HCT116 (cell line): ENCODE measurements around the gene OPCML. TPM values are rescaled to one million over a fixed set of nuclear protein-coding genes. Genes with fewer than 3 reads are reported as not detected.

Source experiments
- ATAC-seq: fragments of 200-7000 bp; cut with Tn5 transposase; 2 replicates; pipeline ENCODE4 v1.9.1; 2020; ENCODE audit warnings: mild to moderate bottlenecking, moderate library complexity
- BruUV-seq: library from RNA; stranded (reverse); fragments of 400-500 nt; replicated peaks from 2 replicates; lab custom pipeline; 2021; lab: Mats Ljungman, UMichigan
- CTCF ChIA-PET: fragments of 300-600 bp; sonication (Branson Sonifier 250); formaldehyde crosslinking; loops from one replicate; lab custom pipeline; 2021; ENCODE audit warnings: antibody characterized with exemption; lab: Charles Lee
- POLR2A ChIA-PET: fragments of 300-600, 350-600 bp; sonication (Branson Sonifier 250); formaldehyde crosslinking; loops from one replicate; lab custom pipeline; 2021; ENCODE audit warnings: antibody characterized with exemption; lab: Charles Lee
- RAD21 ChIA-PET, 2 experiments: fragments of 300-600 bp; sonication (Branson Sonifier 250); formaldehyde crosslinking; loops; one replicate each; lab custom pipeline; 2023; ENCODE audit warnings: low total read pairs in 2 of 2; ENCODE audit not compliant: uncharacterized antibody in 2 of 2, unreplicated experiment in 2 of 2, low non-redundant PET in 1 of 2; lab: Charles Lee
- DNase-seq: peaks from one replicate; pipeline ENCODE4 v3.0.0-alpha.2; 2010; ENCODE audit warnings: low read depth, low spot score
- H2AFZ ChIP-seq: fragments of 200-600 bp; shearing (Covaris generic), sonication (generic); 2 replicates; pipeline ENCODE4 v1.6.1; 2017; ENCODE audit warnings: low read depth, mixed run types, mixed read lengths, antibody characterized with exemption, low read length; ENCODE audit not compliant: poor library complexity, severe bottlenecking
- H3K27ac ChIP-seq: 2 replicates; pipeline ENCODE4 v1.5.1; 2012; ENCODE audit warnings: low read depth, low read length
- H3K27me3 ChIP-seq: fragments of 200-600 bp; sonication (generic); 2 replicates; pipeline ENCODE4 v1.6.1; 2016; ENCODE audit warnings: mixed run types, low read length, mixed read lengths; ENCODE audit not compliant: insufficient read depth
- H3K36me3 ChIP-seq, 2 experiments: fragments of 200-500 bp in 1 of 2; fragments of 200-600 bp in 1 of 2; sonication (Bioruptor generic) in 1 of 2; sonication (generic) in 1 of 2; 2 replicates each; pipeline versions ENCODE4 v1.5.1 to v1.6.1; 2014 to 2016; ENCODE audit warnings: low read length in 2 of 2, inconsistent platforms in 1 of 2, mixed read lengths in 1 of 2, mixed run types in 1 of 2; ENCODE audit not compliant: insufficient read depth in 2 of 2, control insufficient read depth in 1 of 2
- H3K4me1 ChIP-seq, 2 experiments: fragments of 200-600 bp in 1 of 2; sonication (generic) in 1 of 2; 2 replicates each; pipeline versions ENCODE4 v1.5.1 to v1.6.1; 2012 to 2017; ENCODE audit warnings: low read length in 2 of 2, inconsistent platforms in 1 of 2, mild to moderate bottlenecking in 1 of 2, mixed read lengths in 1 of 2, mixed run types in 1 of 2, moderate library complexity in 1 of 2; ENCODE audit not compliant: insufficient read depth in 2 of 2, control insufficient read depth in 1 of 2
- H3K4me2 ChIP-seq: fragments of 200-600 bp; sonication (generic); 2 replicates; pipeline ENCODE4 v1.6.1; 2017; ENCODE audit warnings: mixed run types, low read length, mixed read lengths
- H3K4me3 ChIP-seq, 2 experiments: fragments of 200-600 bp in 1 of 2; sonication (generic) in 1 of 2; replicated peaks in 1 of 2; 2 replicates each; pipeline ENCODE4 v1.5.1; 2011 to 2016; ENCODE audit warnings: low read length in 2 of 2, control low read depth in 1 of 2, low read depth in 1 of 2, mild to moderate bottlenecking in 1 of 2, mixed read lengths in 1 of 2, mixed run types in 1 of 2
- H3K79me2 ChIP-seq: fragments of 200-600 bp; sonication (generic); 2 replicates; pipeline ENCODE4 v1.6.1; 2017; ENCODE audit warnings: mild to moderate bottlenecking, mixed run types, low read length, moderate library complexity, mixed read lengths; ENCODE audit not compliant: insufficient read depth
- H3K9ac ChIP-seq: fragments of 200-600 bp; sonication (generic); 2 replicates; pipeline ENCODE4 v1.6.1; 2016; ENCODE audit warnings: low read length, mixed read lengths
- H3K9me2 ChIP-seq: fragments of 200-600 bp; sonication (generic), shearing (Covaris generic); 2 replicates; pipeline ENCODE4 v1.6.1; 2017; ENCODE audit warnings: mixed run types, mild to moderate bottlenecking, moderate library complexity; ENCODE audit not compliant: insufficient read depth
- H3K9me3 ChIP-seq, 2 experiments: fragments of 200-500 bp in 1 of 2; fragments of 200-600 bp in 1 of 2; sonication (Bioruptor generic) in 1 of 2; sonication (generic) in 1 of 2; 2 replicates each; pipeline ENCODE4 v1.6.1; 2014 to 2017; ENCODE audit warnings: low read length in 2 of 2, mixed read lengths in 2 of 2, inconsistent platforms in 1 of 2, low read depth in 1 of 2, mild to moderate bottlenecking in 1 of 2, mixed run types in 1 of 2, moderate library complexity in 1 of 2; ENCODE audit not compliant: control insufficient read depth in 1 of 2, insufficient read depth in 1 of 2
- H4K20me1 ChIP-seq: fragments of 200-600 bp; sonication (generic), shearing (Covaris generic); 2 replicates; pipeline ENCODE4 v1.6.1; 2017; ENCODE audit warnings: mixed run types, mild to moderate bottlenecking, moderate library complexity; ENCODE audit not compliant: insufficient read depth
- EGR1 ChIP-seq: IDR thresholded peaks from 2 replicates; pipeline ENCODE4 v1.6.1; 2012; ENCODE audit warnings: low read depth
- ELF1 ChIP-seq: IDR thresholded peaks from 2 replicates; pipeline ENCODE4 v1.6.1; 2012; ENCODE audit warnings: low read depth, borderline replicate concordance
- EZH2 ChIP-seq: fragments of 200-600 bp; sonication (generic); IDR thresholded peaks from 2 replicates; pipeline ENCODE4 v1.6.1; 2017; ENCODE audit warnings: antibody characterized with exemption, mixed run types
- EZH2phosphoT487 ChIP-seq: fragments of 200-600 bp; IDR thresholded peaks from 2 replicates; pipeline ENCODE4 v1.6.1; 2018; ENCODE audit warnings: antibody characterized with exemption, borderline replicate concordance
- FOSL1 ChIP-seq: IDR thresholded peaks from 2 replicates; pipeline ENCODE4 v1.6.1; 2012; ENCODE audit warnings: low read depth
- JUND ChIP-seq: IDR thresholded peaks from 2 replicates; pipeline ENCODE4 v1.6.1; 2012
- POLR2A ChIP-seq: IDR thresholded peaks from 2 replicates; pipeline ENCODE4 v1.7.0; 2011; ENCODE audit warnings: borderline replicate concordance; ENCODE audit not compliant: insufficient read depth, insufficient read length; ENCODE audit errors: extremely low read depth
- RAD21 ChIP-seq: IDR thresholded peaks from 2 replicates; pipeline ENCODE4 v1.6.1; 2012; ENCODE audit warnings: low read depth, mild to moderate bottlenecking
- SIN3A ChIP-seq: IDR thresholded peaks from 2 replicates; pipeline ENCODE4 v1.6.1; 2012; ENCODE audit warnings: low read depth
- SP1 ChIP-seq: IDR thresholded peaks from 2 replicates; pipeline ENCODE4 v1.6.1; 2012; ENCODE audit warnings: low read depth
- SRF ChIP-seq: IDR thresholded peaks from 2 replicates; pipeline ENCODE4 v1.6.1; 2012; ENCODE audit warnings: low read depth
- TCF7L2 ChIP-seq: IDR thresholded peaks from 2 replicates; pipeline ENCODE4 v1.7.0; 2011; ENCODE audit warnings: borderline replicate concordance, inconsistent platforms; ENCODE audit not compliant: insufficient read depth, insufficient read length; ENCODE audit errors: extremely low read depth
- YY1 ChIP-seq: IDR thresholded peaks from 2 replicates; pipeline ENCODE4 v1.6.1; 2011; ENCODE audit warnings: low read length, low read depth, moderate library complexity, mild to moderate bottlenecking; ENCODE audit not compliant: insufficient replicate concordance; ENCODE audit errors: extremely low read depth
- ZFX ChIP-seq: fragments of 450-650 bp; IDR thresholded peaks from 2 replicates; pipeline ENCODE4 v1.6.1; 2017
- ZNF274 ChIP-seq: fragments of 200-500 bp; sonication (Bioruptor generic); IDR thresholded peaks from 2 replicates; pipeline ENCODE4 v1.6.1; 2014; ENCODE audit warnings: mild to moderate bottlenecking, low read depth, low read length, inconsistent platforms
- intact Hi-C: fragments of 100-400 bp; cut with micrococcal nuclease; formaldehyde crosslinking; loops from 2 replicates; pipeline ENCODE4 v1.10.0; 2022
- total RNA-seq: library from RNA; stranded (reverse); gene quantifications from one replicate; pipeline ENCODE4 v1.2.1, GENCODE V29; 2021; ENCODE audit not compliant: unreplicated experiment
- TF ChIP-seq, protein P1 (sequence below), 3 experiments: fragments of 200-600 bp in 1 of 3; sonication (generic) in 1 of 3; IDR thresholded peaks in 2 of 3; conservative IDR thresholded peaks in 1 of 3; 2 replicates each; pipeline ENCODE4 v1.5.1; 2012 to 2017; ENCODE audit warnings: low read depth in 2 of 3, low read length in 2 of 3, antibody characterized with exemption in 1 of 3, borderline replicate concordance in 1 of 3, control low read depth in 1 of 3, mild to moderate bottlenecking in 1 of 3, mixed read lengths in 1 of 3, mixed run types in 1 of 3, moderate library complexity in 1 of 3; ENCODE audit not compliant: insufficient read depth in 1 of 3
- TF ChIP-seq, protein P2 (sequence below): IDR thresholded peaks from 2 replicates; pipeline ENCODE4 v1.6.1; 2011; ENCODE audit warnings: mild to moderate bottlenecking, low read length, moderate library complexity; ENCODE audit not compliant: insufficient replicate concordance; ENCODE audit errors: extremely low read depth
- TF ChIP-seq, protein P3 (sequence below): IDR thresholded peaks from 2 replicates; pipeline ENCODE4 v1.6.1; 2012

OPCML gene
- total RNA-seq, 1 experiment from 2014 or later = not detected

DNA sequence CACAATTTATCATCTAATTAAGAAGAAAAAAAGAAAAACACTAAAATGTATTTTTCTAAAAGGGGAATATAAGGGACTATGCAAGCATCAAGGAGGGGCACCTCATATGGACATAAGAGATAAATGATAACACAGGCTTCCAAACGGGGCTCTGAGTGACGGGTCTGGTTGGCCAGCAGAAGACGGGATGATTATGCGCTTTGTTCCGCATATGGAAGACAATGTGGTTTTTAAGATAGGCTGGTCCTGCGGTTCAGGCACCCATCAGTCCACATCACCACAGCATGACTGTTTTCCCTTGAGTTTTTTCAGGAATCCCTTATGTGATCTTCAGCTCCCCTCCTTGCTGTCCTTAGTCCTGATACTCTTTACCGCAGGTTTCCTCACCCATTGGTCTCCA, 404.6 kb downstream of the OPCML start:
- ChIA-PET CTCF (no interaction called here), RAD21 (no interaction called here)
- no TSS peak for BruUV-seq

DNA sequence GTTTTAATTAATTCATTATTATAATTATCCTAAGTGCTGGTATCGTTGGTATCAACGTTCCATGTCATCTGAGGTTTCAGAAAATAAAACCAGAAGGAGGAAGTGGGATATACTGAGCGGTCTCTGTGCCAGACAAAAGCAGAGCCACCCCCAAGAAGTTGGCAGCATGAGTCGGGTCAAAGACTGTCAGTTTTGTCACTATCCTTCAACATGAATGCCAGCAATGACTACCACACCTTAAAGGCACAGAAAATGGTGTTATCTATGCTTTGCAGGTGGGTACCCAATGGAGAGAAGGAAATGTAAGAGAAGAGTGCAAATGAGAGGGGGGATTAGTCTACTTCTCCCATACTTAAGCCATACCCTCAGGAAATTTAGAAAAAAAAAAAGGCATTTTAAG, 408.5 kb downstream of the OPCML start:
- Histone ChIP-seq H4K20me1 (no peaks in the 10 kb centered on the region), H3K4me2 (no peak overlapping the region), H3K36me3 (no peaks in the 10 kb centered on the region), H2AFZ (no peak overlapping the region), H3K9me2 (no peaks in the 10 kb centered on the region), H3K27me3 (no peaks in the 10 kb centered on the region), H3K9ac (no peak overlapping the region), H3K27ac (no peak overlapping the region), H3K9me3 (peaks cover 0 to 14% of the 10 kb centered on the region in 2 experiments; a peak in 2 of 4 replicates), H3K79me2 (no peaks in the 10 kb centered on the region), H3K4me3 (no peak overlapping the region), H3K4me1 (no peaks in the 10 kb centered on the region)
- intact Hi-C loops = no loop called here
- ATAC-seq (no peak), DNase-seq (no peak)
- RAD21 ChIA-PET = no interaction called here
- POLR2A ChIA-PET = no interaction called here
- CTCF ChIA-PET = no interaction called here
- BruUV-seq = no TSS peak
- TF ChIP-seq JUND (no peak), SIN3A (no peak), ZFX (no peak), POLR2A (no peak), ELF1 (no peak), TCF7L2 (no peak), EZH2phosphoT487 (no peak), EGR1 (no peak), SRF (no peak), YY1 (no peak), FOSL1 (no peak)
- TF ChIP-seq, protein P1, sequence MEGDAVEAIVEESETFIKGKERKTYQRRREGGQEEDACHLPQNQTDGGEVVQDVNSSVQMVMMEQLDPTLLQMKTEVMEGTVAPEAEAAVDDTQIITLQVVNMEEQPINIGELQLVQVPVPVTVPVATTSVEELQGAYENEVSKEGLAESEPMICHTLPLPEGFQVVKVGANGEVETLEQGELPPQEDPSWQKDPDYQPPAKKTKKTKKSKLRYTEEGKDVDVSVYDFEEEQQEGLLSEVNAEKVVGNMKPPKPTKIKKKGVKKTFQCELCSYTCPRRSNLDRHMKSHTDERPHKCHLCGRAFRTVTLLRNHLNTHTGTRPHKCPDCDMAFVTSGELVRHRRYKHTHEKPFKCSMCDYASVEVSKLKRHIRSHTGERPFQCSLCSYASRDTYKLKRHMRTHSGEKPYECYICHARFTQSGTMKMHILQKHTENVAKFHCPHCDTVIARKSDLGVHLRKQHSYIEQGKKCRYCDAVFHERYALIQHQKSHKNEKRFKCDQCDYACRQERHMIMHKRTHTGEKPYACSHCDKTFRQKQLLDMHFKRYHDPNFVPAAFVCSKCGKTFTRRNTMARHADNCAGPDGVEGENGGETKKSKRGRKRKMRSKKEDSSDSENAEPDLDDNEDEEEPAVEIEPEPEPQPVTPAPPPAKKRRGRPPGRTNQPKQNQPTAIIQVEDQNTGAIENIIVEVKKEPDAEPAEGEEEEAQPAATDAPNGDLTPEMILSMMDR (IDR thresholded peaks at IDR 0.05 in 2 of 3, conservative IDR thresholded peaks at IDR 0.05 in 1 of 3; ENCODE audit: borderline replicate concordance in 1 of 3, insufficient read depth in 1 of 3, low read depth in 2 of 3, low read length in 2 of 3) = no peak

More for the DNA sequence above, 404.6 kb downstream of the OPCML start:
- H3K9ac ChIP-seq = no peak overlapping the region
- H3K36me3 ChIP-seq = no peaks in the 10 kb centered on the region
- no peaks in the 10 kb centered on the region for H3K79me2 ChIP-seq
- H3K9me2 ChIP-seq = no peaks in the 10 kb centered on the region
- H3K9me3 ChIP-seq = peaks cover 0 to 10% of the 10 kb centered on the region in 2 experiments; a peak in 2 of 4 replicates
- no peaks in the 10 kb centered on the region for H4K20me1 ChIP-seq
- H3K27me3 ChIP-seq = no peaks in the 10 kb centered on the region
- intact Hi-C loops = no loop called here
- no peak overlapping the region for H3K4me2 ChIP-seq
- TF ChIP-seq EGR1 (no peak), ELF1 (no peak), YY1 (no peak), SRF (no peak), SP1 (no peak), EZH2 (no peak), RAD21 (no peak), POLR2A (no peak), JUND (no peak), ZNF274 (no peak)
- TF ChIP-seq, protein P2, sequence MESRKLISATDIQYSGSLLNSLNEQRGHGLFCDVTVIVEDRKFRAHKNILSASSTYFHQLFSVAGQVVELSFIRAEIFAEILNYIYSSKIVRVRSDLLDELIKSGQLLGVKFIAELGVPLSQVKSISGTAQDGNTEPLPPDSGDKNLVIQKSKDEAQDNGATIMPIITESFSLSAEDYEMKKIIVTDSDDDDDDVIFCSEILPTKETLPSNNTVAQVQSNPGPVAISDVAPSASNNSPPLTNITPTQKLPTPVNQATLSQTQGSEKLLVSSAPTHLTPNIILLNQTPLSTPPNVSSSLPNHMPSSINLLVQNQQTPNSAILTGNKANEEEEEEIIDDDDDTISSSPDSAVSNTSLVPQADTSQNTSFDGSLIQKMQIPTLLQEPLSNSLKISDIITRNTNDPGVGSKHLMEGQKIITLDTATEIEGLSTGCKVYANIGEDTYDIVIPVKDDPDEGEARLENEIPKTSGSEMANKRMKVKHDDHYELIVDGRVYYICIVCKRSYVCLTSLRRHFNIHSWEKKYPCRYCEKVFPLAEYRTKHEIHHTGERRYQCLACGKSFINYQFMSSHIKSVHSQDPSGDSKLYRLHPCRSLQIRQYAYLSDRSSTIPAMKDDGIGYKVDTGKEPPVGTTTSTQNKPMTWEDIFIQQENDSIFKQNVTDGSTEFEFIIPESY = no peak
- TF ChIP-seq, protein P3, sequence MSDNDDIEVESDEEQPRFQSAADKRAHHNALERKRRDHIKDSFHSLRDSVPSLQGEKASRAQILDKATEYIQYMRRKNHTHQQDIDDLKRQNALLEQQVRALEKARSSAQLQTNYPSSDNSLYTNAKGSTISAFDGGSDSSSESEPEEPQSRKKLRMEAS = no peak
- no peak overlapping the region for H2AFZ ChIP-seq
- no peaks in the 10 kb centered on the region for H3K4me1 ChIP-seq
- POLR2A ChIA-PET = no interaction called here
- H3K27ac ChIP-seq = no peak overlapping the region
- H3K4me3 ChIP-seq = no peak overlapping the region
- DNase-seq (no peak), ATAC-seq (no peak)
